MM.1S (cell line): Measurements from ENCODE around the gene NET1.

Experiments used
- CTCF ChIP-seq: fragments of 300-600 bp; sonication (generic); IDR thresholded peaks from 2 replicates; pipeline ENCODE4 v1.5.1; 2016; ENCODE audit warnings: antibody characterized with exemption, low read length, mixed read lengths
- EZH2phosphoT487 ChIP-seq: fragments of 300-600 bp; sonication (generic); IDR thresholded peaks from 2 replicates; pipeline ENCODE4 v1.6.1; 2018; ENCODE audit warnings: antibody characterized with exemption, low read length

GRCh38 chr10:5490032-5490431, 77.7 kb downstream of the NET1 start:
- no peak for TF ChIP-seq CTCF
- TF ChIP-seq EZH2phosphoT487: no peak
